Neural cell (in vitro differentiated cells): Measurements from ENCODE around the gene COL21A1. TPM values are rescaled to one million over a fixed set of nuclear protein-coding genes. Genes with fewer than 3 reads are reported as not detected.

ENCODE experiments used
- H2AFZ ChIP-seq: fragments of 200-600, 300-800 bp; sonication (generic), shearing (Covaris generic); 2 replicates; pipeline ENCODE4 v1.6.0; 2014; ENCODE audit warnings: low read depth, mild to moderate bottlenecking, antibody characterized with exemption, low read length, moderate library complexity
- H3F3A ChIP-seq: fragments of 200-600 bp; shearing (Covaris generic); 2 replicates; pipeline ENCODE4 v1.6.1; 2016; ENCODE audit warnings: mild to moderate bottlenecking, moderate library complexity, mixed read lengths, antibody characterized with exemption, low read length; ENCODE audit not compliant: insufficient read depth, poor library complexity, severe bottlenecking
- H3K27ac ChIP-seq: fragments of 200-600, 300-800 bp; sonication (generic), shearing (Covaris generic); 2 replicates; pipeline ENCODE4 v1.5.1; 2014; ENCODE audit warnings: mild to moderate bottlenecking, low read length, moderate library complexity
- H3K27me3 ChIP-seq: fragments of 300-800, 200-600 bp; sonication (generic), shearing (Covaris generic); 2 replicates; pipeline ENCODE4 v1.6.0; 2014; ENCODE audit warnings: mild to moderate bottlenecking, low read depth, low read length, moderate library complexity; ENCODE audit not compliant: insufficient read depth
- H3K36me3 ChIP-seq: fragments of 300-800, 200-600 bp; sonication (generic), shearing (Covaris generic); 2 replicates; pipeline ENCODE4 v1.5.1; 2014; ENCODE audit warnings: mild to moderate bottlenecking, antibody characterized with exemption, low read length, moderate library complexity; ENCODE audit not compliant: insufficient read depth
- H3K4me2 ChIP-seq: fragments of 300-800, 200-600 bp; sonication (generic), shearing (Covaris generic); 2 replicates; pipeline ENCODE4 v1.6.0; 2014; ENCODE audit warnings: mild to moderate bottlenecking, low read length
- H3K4me3 ChIP-seq: fragments of 300-800, 200-600 bp; sonication (generic), shearing (Covaris generic); 2 replicates; pipeline ENCODE4 v1.5.1; 2014; ENCODE audit warnings: mild to moderate bottlenecking, low read length, moderate library complexity
- H3K79me2 ChIP-seq: fragments of 200-600 bp; shearing (Covaris generic); replicated peaks from 2 replicates; pipeline ENCODE4 v1.6.0; 2014; ENCODE audit warnings: mild to moderate bottlenecking, low read length, moderate library complexity; ENCODE audit not compliant: insufficient read depth
- H3K9ac ChIP-seq: fragments of 300-800, 200-600 bp; sonication (generic), shearing (Covaris generic); 2 replicates; pipeline ENCODE4 v1.6.1; 2016; ENCODE audit warnings: mild to moderate bottlenecking, low read length, mixed read lengths
- H3K9me2 ChIP-seq: fragments of 200-600 bp; shearing (Covaris generic); 2 replicates; pipeline ENCODE4 v1.6.1; 2016; ENCODE audit warnings: mild to moderate bottlenecking, low read length, mixed read lengths; ENCODE audit not compliant: insufficient read depth
- H3K9me3 ChIP-seq: fragments of 200-600, 300-800 bp; sonication (generic), shearing (Covaris generic); 2 replicates; pipeline ENCODE4 v1.6.1; 2016; ENCODE audit warnings: mild to moderate bottlenecking, mixed run types, low read length, moderate library complexity, mixed read lengths
- H4K20me1 ChIP-seq: fragments of 200-600 bp; shearing (Covaris generic); 2 replicates; pipeline ENCODE4 v1.6.1; 2016; ENCODE audit warnings: mild to moderate bottlenecking, mixed run types; ENCODE audit not compliant: insufficient read depth
- CTCF ChIP-seq: fragments of 450-650 bp; IDR thresholded peaks from 2 replicates; pipeline ENCODE4 v1.5.1; 2014; ENCODE audit warnings: antibody characterized with exemption, mild to moderate bottlenecking, moderate library complexity; ENCODE audit not compliant: poor library complexity, severe bottlenecking
- EP300 ChIP-seq: fragments of 450-650 bp; conservative IDR thresholded peaks from 2 replicates; pipeline ENCODE4 v1.6.1; 2014; ENCODE audit warnings: antibody characterized with exemption, mild to moderate bottlenecking, moderate library complexity; ENCODE audit not compliant: poor library complexity, severe bottlenecking
- EZH2 ChIP-seq: fragments of 200-600, 300-800 bp; shearing (Covaris generic), sonication (generic); IDR thresholded peaks from 2 replicates; pipeline ENCODE4 v1.6.1; 2014; ENCODE audit warnings: antibody characterized with exemption, low read length, borderline replicate concordance, mild to moderate bottlenecking; ENCODE audit not compliant: insufficient read depth, poor library complexity, severe bottlenecking
- MXI1 ChIP-seq: fragments of 450-650 bp; conservative IDR thresholded peaks from 2 replicates; pipeline ENCODE4 v1.6.1; 2014; ENCODE audit warnings: antibody characterized with exemption, mild to moderate bottlenecking; ENCODE audit not compliant: poor library complexity, severe bottlenecking
- POLR2AphosphoS5 ChIP-seq: IDR thresholded peaks from 2 replicates; pipeline ENCODE4 v1.6.1; 2012
- RAD21 ChIP-seq: fragments of 450-650 bp; conservative IDR thresholded peaks from 2 replicates; pipeline ENCODE4 v1.6.1; 2014; ENCODE audit warnings: antibody characterized with exemption, mild to moderate bottlenecking, moderate library complexity
- REST ChIP-seq: IDR thresholded peaks from 2 replicates; pipeline ENCODE4 v1.6.1; 2012; ENCODE audit warnings: borderline replicate concordance
- SMC3 ChIP-seq: fragments of 450-650 bp; conservative IDR thresholded peaks from 2 replicates; pipeline ENCODE4 v1.6.1; 2014; ENCODE audit warnings: antibody characterized with exemption, mild to moderate bottlenecking, moderate library complexity; ENCODE audit not compliant: poor library complexity
- TAF1 ChIP-seq: IDR thresholded peaks from 2 replicates; pipeline ENCODE4 v1.6.1; 2012; ENCODE audit warnings: low read depth
- polyA plus RNA-seq: library from polyadenylated mRNA; depleted of rRNA; stranded (reverse); fragments of >200 nt; gene quantifications from 2 replicates; pipeline ENCODE4 v1.2.3, GENCODE V29; 2014

Gene COL21A1
- polyA plus RNA-seq, 1 donor from 2014 or later: 0.25 TPM

GRCh38 chr6:56151609-56152224 lies 95.7 kb downstream of the COL21A1 start:
- no peaks in the 10 kb centered on the region for H3F3A ChIP-seq
- H3K27ac ChIP-seq: no peak overlapping the region
- no peaks in the 10 kb centered on the region for H3K79me2 ChIP-seq
- no peaks in the 10 kb centered on the region for H3K36me3 ChIP-seq
- no peak overlapping the region for H3K4me2 ChIP-seq
- TF ChIP-seq EP300: no peak
- TF ChIP-seq RAD21: no peak
- TF ChIP-seq CTCF: no peak
- no peak for TF ChIP-seq SMC3
- TF ChIP-seq MXI1: no peak
- no peak for TF ChIP-seq POLR2AphosphoS5
- no peak for TF ChIP-seq TAF1
- no peak for TF ChIP-seq EZH2
- no peak for TF ChIP-seq REST
- no peaks in the 10 kb centered on the region for H3K9me2 ChIP-seq
- H3K27me3 ChIP-seq: no peaks in the 10 kb centered on the region
- no peaks in the 10 kb centered on the region for H4K20me1 ChIP-seq
- no peaks in the 10 kb centered on the region for H3K9me3 ChIP-seq
- no peak overlapping the region for H3K4me3 ChIP-seq
- no peak overlapping the region for H3K9ac ChIP-seq
- H2AFZ ChIP-seq: no peak overlapping the region

GRCh38 chr6:56148488-56149186 lies 98.7 kb downstream of the COL21A1 start:
- TF ChIP-seq CTCF: no peak
- TF ChIP-seq EP300: no peak
- TF ChIP-seq SMC3: no peak
- TF ChIP-seq MXI1: no peak
- no peak for TF ChIP-seq RAD21
- no peak for TF ChIP-seq POLR2AphosphoS5
- no peak for TF ChIP-seq REST
- no peak for TF ChIP-seq EZH2
- no peak for TF ChIP-seq TAF1
- Histone ChIP-seq H3K9me2 (no peaks in the 10 kb centered on the region), H3K27me3 (no peaks in the 10 kb centered on the region), H3K9ac (no peak overlapping the region), H3K9me3 (no peaks in the 10 kb centered on the region), H2AFZ (no peak overlapping the region), H3K4me2 (no peak overlapping the region), H4K20me1 (no peaks in the 10 kb centered on the region), H3K4me3 (no peak overlapping the region), H3F3A (no peaks in the 10 kb centered on the region), H3K27ac (no peak overlapping the region), H3K36me3 (no peaks in the 10 kb centered on the region), H3K79me2 (no peaks in the 10 kb centered on the region)
